HG02623 (cell line): Measurements from ENCODE around the gene DMRTC2.

Source experiments
- ATAC-seq: cut with Tn5 transposase; IDR thresholded peaks from one replicate; pipeline ENCODE4 v1.9.1; 2021; ENCODE audit warnings: moderate library complexity; ENCODE audit not compliant: unreplicated experiment

DMRTC2 gene

DNA sequence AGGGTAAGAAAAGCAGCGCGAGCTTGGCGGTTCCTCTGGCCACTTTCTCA, at the start of gene DMRTC2:
DMRTC2 (plus strand) TSS at position 42 of the 50 bp plus-strand sequence. CDS start 2,387 bp downstream, outside the sequence.
- no peak for ATAC-seq

DNA sequence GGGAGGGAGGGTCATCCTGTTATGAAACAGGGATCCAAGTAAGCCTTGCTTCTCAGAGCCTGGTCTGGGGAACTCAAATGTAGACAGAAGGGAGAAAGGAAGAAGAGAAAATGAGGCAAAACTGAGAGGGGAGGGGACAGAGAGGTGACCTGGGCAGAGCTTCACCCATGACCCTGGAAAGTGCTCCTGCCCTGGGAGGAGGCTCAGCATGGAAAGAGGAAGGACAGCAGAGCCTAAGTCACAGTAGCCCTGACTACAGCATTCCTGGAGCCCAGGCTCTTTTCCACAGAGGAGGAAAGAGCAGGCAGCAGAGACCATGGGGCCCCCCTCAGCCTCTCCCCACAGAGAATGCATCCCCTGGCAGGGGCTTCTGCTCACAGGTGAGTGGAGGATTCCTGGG, 48.5 kb upstream of the DMRTC2 start, which contains the start of gene CEACAM3:
CEACAM3 (plus strand) TSS at position 226 of the 400 bp plus-strand sequence; CDS start at position 317, 91 bp downstream.
- no peak for ATAC-seq

DNA sequence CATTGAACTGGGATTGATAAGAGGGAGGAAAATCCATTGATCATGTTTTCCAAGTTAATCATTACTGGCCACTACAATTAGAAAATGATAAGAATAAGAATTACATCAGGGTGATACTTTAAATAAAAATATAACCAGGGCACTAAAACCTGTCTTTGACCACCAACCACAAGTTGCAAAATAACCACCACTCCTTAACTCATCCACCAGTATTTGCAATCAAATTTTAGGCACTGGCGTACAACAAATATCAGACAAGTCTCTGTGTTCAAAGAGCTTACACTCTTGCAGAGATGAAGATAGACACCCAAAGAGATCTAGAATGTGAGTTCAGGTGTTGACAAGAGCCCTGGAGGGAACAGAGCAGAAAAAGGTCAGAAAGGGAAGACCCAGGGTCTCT, 47.9 kb upstream of the DMRTC2 start:
- no peak for ATAC-seq

DNA sequence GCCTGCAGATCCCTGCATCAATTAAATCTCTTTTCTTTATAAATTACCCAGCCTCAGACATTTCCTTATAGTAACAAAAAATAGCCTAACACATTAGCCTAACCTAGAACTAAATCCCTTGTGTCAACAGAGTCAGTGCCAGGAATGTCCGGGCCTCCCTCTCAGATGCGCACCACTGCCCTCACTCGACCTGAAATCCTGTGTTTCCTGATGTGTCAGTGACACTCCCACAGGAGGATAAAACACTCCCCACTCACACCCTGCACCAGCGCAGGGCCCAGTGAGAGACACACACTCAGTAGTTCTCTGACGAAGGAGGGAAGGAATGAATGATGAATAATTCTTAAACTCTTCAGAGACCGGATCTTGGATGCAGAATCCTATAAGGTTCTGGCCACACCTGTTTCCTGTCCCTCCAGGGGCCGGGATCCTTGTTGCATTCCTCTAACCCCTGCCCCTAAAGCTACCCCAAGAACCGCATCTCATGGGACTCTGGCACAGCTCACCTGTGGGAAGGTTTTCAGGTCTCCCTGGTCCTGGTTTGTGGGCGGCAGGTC, 45.3 kb upstream of the DMRTC2 start:
- ATAC-seq = no peak

DNA sequence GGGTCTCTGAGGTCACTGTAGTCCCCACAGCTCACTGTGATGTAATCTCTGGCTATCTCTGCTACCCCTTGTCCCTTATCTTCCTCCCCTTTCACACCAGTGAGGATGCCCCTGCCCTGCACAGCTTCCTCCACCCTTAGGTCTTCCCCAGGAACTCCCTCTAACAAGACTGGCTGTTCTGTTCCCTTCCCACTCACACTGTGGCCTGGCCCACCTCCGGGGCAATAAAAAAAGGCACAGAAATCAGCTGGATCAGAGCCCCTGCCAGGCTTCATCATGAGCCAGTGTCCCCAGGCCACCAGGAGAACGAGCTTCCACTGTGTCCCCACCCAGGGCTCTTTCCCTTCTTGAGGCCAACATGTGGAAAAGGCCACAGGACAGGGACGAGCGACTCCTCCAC, 43.8 kb upstream of the DMRTC2 start:
- no peak for ATAC-seq

DNA sequence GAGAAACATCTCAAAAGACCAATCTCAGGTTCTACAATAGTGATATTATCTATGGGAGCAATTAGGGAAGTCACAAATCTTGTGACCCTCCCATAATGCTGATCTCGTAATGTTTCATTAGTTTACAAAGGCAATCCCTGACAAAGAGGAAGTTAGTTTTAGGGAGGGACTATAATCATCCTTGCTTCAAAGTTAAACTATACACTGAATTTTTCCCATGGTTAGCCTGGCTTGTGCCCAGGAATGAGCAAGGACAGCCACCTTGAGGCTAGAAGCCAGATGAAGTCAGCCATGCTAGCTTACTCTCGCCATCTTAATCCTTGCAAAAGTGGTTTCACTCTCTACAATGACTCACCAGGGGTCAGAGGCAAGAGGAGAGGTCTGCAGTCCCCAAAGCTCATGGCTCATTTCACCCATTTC, 43.0 kb upstream of the DMRTC2 start:
- ATAC-seq = no peak

DNA sequence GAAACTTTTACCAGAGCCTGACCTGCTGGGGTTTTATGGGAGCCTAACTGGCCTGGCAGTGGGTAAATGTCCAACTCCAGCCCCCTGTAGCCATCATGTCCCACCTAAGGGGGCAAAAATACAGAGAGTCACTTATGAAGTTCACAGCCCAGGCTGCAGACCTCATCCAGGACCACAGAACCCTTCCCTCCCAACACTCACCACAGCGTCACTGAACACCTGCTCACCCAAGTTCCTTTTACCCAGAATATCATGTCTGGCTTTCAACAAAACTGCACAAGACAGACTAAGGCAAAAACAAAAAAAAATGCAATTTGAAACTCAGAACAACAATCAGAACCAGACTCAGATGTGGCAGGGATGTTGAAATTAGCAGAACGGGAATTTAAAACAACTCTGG, 42.1 kb upstream of the DMRTC2 start:
- ATAC-seq = no peak

DNA sequence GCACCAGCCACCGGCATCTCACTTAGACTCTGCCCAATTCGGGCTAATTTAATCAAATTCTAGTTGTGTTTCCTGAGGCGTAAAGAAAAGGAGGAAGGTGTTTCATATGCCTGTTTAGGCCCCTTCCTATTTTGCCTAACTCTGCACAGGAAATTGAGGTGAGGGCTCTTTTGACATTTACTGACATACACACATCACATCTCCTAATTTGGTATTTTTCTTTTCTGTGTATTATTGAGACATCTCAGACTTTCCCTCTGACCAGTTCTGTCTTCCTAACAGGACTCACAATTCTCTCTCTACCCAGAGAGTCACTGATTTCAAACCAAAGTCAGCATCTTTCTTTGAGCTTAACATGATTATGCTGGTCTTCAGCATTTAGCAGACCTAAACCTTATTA, 40.5 kb upstream of the DMRTC2 start:
- ATAC-seq = no peak

DNA sequence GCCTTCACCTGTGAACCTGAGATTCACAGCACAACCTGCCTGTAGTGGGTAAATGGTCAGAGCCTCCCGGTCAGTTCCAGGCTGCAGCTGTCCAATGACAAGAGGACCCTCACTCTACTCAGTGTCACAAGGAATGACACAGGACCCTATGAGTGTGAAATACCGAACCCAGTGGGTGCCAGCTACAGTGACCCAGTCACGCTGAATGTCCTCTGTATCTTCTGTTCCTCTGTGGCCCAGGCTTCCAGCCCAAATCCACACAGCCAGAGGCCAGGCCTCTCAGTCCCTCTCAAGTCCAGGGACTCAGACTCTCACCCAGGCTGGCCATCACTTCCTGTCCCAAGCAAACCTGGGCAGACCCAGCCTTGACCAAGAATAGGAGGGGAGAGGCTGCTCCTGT, 37.7 kb upstream of the DMRTC2 start:
- no peak for ATAC-seq

DNA sequence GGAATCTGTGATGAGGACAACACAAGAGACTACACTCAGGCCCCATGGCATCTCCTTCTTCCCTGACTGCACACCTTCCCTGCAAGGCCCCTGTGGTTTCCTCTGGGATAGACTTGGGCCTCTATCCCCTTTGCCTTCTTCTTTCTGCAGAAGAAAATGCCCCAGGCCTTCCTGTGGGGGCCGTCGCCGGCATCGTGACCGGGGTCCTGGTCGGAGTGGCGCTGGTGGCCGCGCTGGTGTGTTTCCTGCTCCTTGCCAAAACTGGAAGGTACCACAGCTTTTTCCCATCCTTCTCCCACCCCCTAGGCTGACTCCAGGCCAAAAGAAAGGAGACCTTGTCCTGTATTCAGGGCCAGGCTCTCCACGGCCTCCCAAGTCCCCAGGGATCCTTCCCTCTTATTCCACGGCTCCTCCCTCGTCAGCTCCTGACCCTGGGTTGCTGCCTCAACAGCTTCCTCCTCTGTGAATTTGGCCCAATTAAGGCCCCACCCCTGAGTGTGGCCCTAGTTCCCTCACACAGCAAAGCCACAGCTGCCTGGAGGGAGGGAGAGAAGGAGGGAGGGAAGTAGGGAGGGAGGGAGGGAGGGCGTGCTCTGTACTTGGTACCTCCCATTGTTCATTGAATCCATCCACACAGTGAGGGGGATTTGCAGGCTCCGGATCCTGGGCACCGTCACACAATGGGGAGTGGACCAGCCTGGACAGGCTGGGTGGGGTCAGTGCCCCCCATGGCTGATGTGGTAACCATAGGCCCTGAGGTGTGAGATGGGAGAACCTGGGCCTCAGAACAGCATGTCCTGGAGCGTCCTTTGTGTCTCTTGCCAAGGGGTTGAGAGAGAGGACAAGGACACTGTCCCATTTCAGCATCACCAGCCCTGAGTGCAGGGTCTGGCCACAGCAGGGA, 35.9 kb upstream of the DMRTC2 start:
- no peak for ATAC-seq

DNA sequence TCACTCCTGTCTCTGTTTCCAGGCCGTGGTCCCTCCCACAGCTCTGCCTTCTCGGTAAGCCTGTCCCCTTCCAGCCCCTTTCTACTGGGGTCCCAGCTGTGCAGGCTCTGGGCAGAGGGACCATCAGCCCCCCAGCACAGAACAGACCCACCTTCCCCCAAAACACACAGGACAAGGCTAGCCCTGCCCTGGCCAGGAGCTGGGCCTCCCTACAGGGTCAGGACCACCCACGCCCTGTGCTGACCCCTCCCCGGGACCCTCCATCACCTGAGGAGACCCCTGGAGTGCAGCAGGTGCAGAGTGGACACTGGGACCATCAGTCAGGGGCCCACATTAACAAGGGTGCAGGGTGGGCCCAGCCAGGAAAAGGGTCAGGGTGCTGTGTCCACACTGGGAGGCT, 34.5 kb upstream of the DMRTC2 start:
- ATAC-seq = no peak

DNA sequence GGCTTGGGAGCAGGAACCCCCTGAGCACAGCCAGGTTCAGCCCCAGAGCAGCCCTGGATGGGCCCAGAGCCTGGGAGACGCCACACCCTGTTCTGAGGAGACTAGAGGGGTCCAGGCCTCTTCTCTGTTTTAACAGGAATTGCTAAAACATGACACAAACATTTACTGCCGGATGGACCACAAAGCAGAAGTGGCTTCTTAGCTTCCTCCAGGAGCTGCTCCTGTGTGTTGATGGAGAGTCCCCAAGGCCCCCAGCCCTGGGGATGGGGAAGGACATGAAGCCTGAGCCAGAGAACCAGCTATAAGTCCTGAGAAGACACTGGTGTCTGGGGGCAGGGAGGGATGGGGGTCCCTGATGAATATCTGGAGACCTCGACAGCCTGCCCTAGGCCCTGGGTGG, 33.8 kb upstream of the DMRTC2 start:
- no peak for ATAC-seq

DNA sequence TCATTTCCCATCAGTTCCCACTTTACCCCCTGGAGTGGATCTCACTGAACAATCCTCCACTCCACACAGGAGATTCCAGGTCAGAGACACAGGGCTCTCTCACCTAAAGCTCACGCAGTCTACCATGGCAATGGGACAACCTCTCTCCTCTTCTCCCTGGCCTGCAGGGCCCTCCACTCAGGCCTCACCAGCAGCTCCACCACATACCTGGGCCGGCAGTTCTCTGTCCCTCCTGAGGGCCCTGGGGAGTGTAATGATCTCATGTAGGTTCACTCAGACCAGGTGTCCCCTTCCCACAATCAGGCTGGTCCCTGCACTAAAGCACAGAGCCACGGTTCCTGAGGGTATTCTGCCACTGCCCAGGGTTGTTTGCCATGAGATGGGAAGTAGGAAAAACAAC, 32.9 kb upstream of the DMRTC2 start:
- no peak for ATAC-seq

DNA sequence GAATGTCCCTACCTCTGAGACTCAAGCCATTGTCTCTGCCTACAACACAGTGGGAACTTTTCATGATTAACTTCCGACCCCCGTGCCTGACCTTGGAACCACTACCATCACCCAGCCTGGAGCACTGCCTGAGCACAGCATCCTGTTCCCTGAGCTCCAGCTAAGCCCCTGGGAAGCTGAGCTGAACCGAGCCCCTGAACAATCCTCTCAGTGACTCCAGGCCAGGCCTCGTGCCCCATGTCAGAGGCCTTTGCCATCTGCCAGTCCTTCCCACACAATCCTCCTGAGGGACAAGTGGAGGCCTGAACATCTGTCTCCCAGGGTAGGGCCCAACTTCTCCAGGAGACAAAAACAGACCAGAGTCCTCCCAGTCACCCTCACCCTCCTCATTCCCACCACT, 30.9 kb upstream of the DMRTC2 start:
- no peak for ATAC-seq

DNA sequence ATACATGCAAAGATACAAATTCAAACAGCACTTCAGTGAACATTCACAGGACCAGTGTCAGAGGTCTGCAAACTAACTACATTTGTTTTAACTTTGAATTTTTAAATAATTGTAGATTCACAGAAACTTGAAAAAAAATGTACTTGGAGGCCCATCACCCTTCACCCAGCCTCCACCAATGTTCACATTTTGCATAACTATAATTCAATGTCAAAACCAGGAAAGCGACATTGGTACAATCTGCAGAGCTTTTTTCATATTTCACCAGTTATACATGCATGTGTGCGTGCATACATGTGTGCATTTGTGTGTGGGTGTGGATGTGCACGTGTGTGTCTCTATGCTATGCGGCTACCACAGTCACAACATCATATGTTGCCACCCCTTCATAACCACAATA, 29.5 kb upstream of the DMRTC2 start:
- no peak for ATAC-seq

DNA sequence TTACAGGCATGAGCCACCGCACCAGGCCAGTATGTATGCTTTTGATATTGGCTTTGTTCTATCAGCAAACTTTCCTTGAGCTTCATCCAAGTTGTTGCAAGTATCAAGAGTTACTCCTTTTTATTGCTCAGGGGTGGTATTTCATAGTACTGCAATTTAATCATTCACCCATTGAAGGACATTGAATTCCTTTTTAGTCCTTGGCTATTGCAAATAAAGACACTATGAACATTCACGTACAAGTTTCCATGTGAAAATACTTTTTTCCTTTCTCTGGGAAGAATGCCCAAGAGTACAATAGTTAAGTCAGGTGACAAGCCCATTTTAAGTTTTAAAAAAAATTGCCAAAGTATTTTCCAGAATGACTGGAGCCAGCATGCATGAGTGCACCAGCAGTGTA, 28.1 kb upstream of the DMRTC2 start:
- ATAC-seq = no peak

DNA sequence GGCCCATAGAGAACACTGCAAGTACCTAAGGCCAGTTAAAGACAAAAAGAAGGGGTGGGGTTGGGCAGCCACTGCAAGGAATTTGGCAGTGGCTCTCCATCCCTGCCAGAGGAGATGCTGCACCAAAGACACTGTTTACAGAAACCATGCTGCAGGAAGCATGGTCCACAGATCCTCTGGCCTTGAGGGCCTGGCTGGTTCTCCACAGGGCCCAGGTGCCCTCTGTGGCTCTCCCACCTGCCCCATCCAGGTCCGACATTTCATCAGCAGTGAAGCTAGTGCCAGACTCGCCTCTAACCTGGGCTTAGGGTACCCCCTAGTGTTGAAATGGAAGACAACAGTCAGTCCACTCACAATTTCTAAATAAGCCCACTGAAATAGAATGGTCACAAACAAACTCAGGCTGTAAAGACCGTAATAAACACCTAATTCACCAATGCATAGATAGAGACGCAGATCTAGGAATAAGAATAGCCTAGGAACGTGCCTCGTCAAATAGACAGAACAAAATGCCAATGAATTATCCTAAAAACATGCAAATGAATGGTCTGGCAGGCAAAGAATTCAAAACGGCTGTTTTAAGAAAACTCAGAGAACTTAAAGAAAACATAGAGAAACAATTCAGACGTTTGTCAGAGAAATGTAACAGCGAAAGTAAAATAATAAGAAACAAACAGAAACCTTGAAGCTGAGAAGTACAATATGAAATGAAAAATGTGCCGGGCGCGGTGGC, 23.7 kb upstream of the DMRTC2 start:
- no peak for ATAC-seq

DNA sequence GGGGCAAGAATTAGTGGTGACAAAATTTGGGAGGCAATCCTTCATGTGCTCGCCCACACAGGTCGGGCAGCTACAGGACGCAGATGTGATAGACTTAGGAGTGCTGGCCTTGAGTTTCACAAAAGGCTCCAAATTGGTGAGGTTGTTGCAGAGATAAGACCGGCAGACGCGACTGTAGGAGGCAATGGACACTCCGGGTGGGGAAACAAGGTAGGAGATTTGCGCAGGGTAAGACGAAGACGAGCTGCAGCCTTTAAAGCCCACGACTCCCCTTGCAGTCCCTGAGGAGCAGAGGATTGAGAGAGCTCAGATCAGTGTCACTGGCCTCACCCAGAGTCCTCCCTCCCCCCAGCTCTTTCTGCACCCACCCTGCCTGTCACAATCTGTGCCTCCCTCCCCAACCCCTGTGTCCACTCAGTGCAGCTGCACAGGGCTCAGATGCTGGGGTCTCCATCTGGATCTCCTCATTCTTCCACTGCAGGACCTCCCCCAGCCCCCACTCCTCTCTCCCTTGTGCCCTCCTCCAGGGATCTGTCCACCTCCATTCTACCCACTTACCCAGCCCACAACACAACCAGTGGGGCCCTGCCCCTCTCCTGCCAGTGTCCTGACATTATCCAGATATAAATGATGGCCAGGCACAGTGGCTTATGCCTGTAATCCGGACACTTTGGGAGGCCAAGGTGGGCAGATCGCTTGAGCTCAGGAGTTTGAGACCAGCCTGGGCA, 6.7 kb upstream of the DMRTC2 start:
- no peak for ATAC-seq

DNA sequence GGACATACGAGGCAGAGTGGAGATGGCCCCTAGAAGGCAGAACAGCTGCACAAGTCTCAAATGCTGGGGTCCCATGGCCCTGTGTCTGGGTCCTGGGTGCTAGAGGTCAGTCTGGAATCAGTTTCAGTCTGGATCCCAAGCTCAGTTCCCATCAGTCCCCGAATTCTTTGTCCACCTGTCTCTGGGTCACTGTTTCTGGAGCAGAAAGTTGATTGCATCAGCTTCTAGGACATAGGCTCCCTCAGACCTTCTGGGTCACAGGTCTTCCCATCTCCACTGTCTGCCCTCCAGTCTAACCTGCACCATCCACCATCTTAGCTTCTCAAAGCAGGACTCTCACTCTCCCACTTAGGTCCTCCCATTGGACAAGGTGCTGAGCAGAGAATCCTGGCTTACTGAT, 5.6 kb upstream of the DMRTC2 start:
- no peak for ATAC-seq

DNA sequence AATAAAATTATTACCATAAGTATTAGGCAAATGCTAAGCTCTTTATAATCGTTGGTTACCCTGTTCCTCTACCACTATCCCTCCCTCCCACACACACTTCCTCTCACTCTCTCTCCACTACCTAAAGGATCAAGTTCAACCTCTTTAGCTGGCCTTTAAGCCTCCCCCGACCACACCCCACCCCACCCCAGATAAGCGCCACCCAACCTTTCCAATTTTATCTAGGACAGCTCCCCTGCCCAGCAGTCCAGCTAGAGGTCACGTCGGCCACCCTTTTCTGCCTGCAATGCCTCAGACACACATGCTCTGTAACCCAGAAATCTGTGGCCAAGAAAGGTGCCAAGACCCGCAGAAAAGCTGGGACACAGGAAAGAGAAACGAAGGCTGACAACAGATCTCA, 1.5 kb upstream of the DMRTC2 start:
- no peak for ATAC-seq

DNA sequence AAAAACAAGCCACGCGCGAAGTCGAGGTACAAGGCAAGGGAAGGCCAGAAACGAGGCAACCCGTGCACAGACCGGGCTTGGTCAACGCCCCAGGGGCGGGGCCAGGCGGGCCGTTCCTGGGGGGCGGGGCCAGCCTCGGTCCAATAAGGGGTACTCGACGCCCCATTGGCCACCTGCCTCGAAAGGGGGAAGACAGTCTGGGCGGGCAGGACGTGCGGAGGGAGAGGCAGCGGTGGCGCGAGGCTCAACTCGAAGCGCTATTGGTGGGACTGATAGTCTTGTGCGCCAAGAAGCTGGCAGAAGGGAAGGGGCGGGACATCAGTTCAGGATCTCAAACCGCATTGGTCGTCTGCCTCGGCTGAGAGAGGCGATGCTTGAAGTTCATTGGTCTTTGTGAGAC, 241 bp upstream of the DMRTC2 start, which contains the start of gene LYPD4:
LYPD4 (minus strand) TSS at position 83 of the 400 bp plus-strand sequence. CDS start 5,398 bp downstream, outside the sequence.
- no peak for ATAC-seq
